CD14-positive monocyte (primary cell): Measurements from ENCODE around the gene LRRTM1. TPM values are rescaled to one million over a fixed set of nuclear protein-coding genes. Genes with fewer than 3 reads are reported as not detected.

Experiments used
- DNase-seq, 3 donors: peaks; one replicate each; pipeline ENCODE4 v3.0.0-alpha.2; 2011 to 2022
- H2AFZ ChIP-seq: 2 replicates; pipeline ENCODE4 v1.6.0; 2012; ENCODE audit warnings: mild to moderate bottlenecking, low read depth, low read length, inconsistent platforms; ENCODE audit not compliant: insufficient read depth, poor library complexity, severe bottlenecking
- H3K27ac ChIP-seq, 2 donors: 1 replicate in 1 of 2; 2 replicates in 1 of 2; pipeline ENCODE4 v1.5.1; 2012 to 2013; ENCODE audit warnings: low read length in 2 of 2, control low read depth in 1 of 2, inconsistent platforms in 1 of 2, low read depth in 1 of 2, mild to moderate bottlenecking in 1 of 2
- H3K27me3 ChIP-seq, 2 donors: one replicate each; pipeline versions ENCODE4 v1.6.0 to v1.6.1; 2011 to 2013; ENCODE audit warnings: low read length in 2 of 2; ENCODE audit not compliant: control insufficient read depth in 2 of 2, insufficient read depth in 2 of 2
- H3K36me3 ChIP-seq, 2 donors: replicated peaks in 1 of 2; 1 replicate in 1 of 2; 2 replicates in 1 of 2; pipeline versions ENCODE4 v1.5.1 to v1.6.1; 2012 to 2013; ENCODE audit warnings: low read length in 2 of 2, control low read depth in 1 of 2, inconsistent platforms in 1 of 2, mild to moderate bottlenecking in 1 of 2; ENCODE audit not compliant: insufficient read depth in 2 of 2, control insufficient read depth in 1 of 2
- H3K4me1 ChIP-seq, 2 donors: 1 replicate in 1 of 2; 2 replicates in 1 of 2; pipeline versions ENCODE4 v1.5.1 to v1.6.1; 2012 to 2013; ENCODE audit warnings: low read length in 2 of 2, control low read depth in 1 of 2, inconsistent platforms in 1 of 2, mild to moderate bottlenecking in 1 of 2, moderate library complexity in 1 of 2; ENCODE audit not compliant: insufficient read depth in 2 of 2, control insufficient read depth in 1 of 2
- H3K4me2 ChIP-seq: replicated peaks from 2 replicates; pipeline ENCODE3; 2012; ENCODE audit warnings: low read length, moderate library complexity, mild to moderate bottlenecking; ENCODE audit not compliant: poor library complexity, severe bottlenecking; ENCODE audit errors: extremely low read depth
- H3K4me3 ChIP-seq, 3 experiments: fragments of 200-600 bp in 1 of 3; sonication (generic) in 1 of 3; replicated peaks in 1 of 3; 1 replicate in 2 of 3; 2 replicates in 1 of 3; pipeline ENCODE4 v1.5.1; 2011 to 2013; ENCODE audit warnings: low read length in 3 of 3, mild to moderate bottlenecking in 3 of 3, control low read depth in 2 of 3, low read depth in 2 of 3, inconsistent platforms in 1 of 3, moderate library complexity in 1 of 3
- H3K79me2 ChIP-seq: 2 replicates; pipeline ENCODE4 v1.6.0; 2012; ENCODE audit warnings: mild to moderate bottlenecking, control low read depth, inconsistent platforms, low read length, moderate library complexity; ENCODE audit not compliant: insufficient read depth
- H3K9ac ChIP-seq: 2 replicates; pipeline ENCODE4 v1.6.0; 2017; ENCODE audit warnings: low read length, mild to moderate bottlenecking; ENCODE audit not compliant: insufficient read depth, poor library complexity, severe bottlenecking
- H3K9me3 ChIP-seq, 2 donors: replicated peaks in 1 of 2; 1 replicate in 1 of 2; 2 replicates in 1 of 2; pipeline versions ENCODE4 v1.5.1 to v1.6.1; 2012 to 2013; ENCODE audit warnings: low read length in 2 of 2, control low read depth in 1 of 2; ENCODE audit not compliant: control insufficient read depth in 1 of 2, insufficient read depth in 1 of 2
- H4K20me1 ChIP-seq: 2 replicates; pipeline ENCODE4 v1.6.0; 2012; ENCODE audit warnings: mild to moderate bottlenecking, low read length, control low read depth, moderate library complexity; ENCODE audit not compliant: insufficient read depth
- H3K27ac Mint-ChIP-seq, 7 donors: one replicate each; pipeline ENCODE4 v1.8.0; 2020; ENCODE audit warnings: mild to moderate bottlenecking in 7 of 7, mixed read lengths in 7 of 7, moderate library complexity in 6 of 7, inconsistent platforms in 2 of 7
- H3K27me3 Mint-ChIP-seq, 3 donors: one replicate each; pipeline ENCODE4 v1.8.0; 2021 to 2022; ENCODE audit warnings: low read depth in 3 of 3, mild to moderate bottlenecking in 3 of 3, mixed read lengths in 3 of 3, moderate library complexity in 3 of 3, inconsistent platforms in 1 of 3
- H3K36me3 Mint-ChIP-seq, 2 donors: one replicate each; pipeline ENCODE4 v1.8.0; 2020; ENCODE audit warnings: mixed read lengths in 2 of 2, inconsistent platforms in 1 of 2, mild to moderate bottlenecking in 1 of 2
- H3K4me1 Mint-ChIP-seq: one replicate; pipeline ENCODE4 v1.8.0; 2020; ENCODE audit warnings: mild to moderate bottlenecking, mixed read lengths
- H3K4me3 Mint-ChIP-seq, 2 donors: one replicate each; pipeline ENCODE4 v1.8.0; 2020; ENCODE audit warnings: mild to moderate bottlenecking in 2 of 2, mixed read lengths in 2 of 2, moderate library complexity in 1 of 2
- H3K9me3 Mint-ChIP-seq, 7 donors: one replicate each; pipeline ENCODE4 v1.8.0; 2020 to 2022; ENCODE audit warnings: mixed read lengths in 7 of 7, mild to moderate bottlenecking in 6 of 7, moderate library complexity in 6 of 7, inconsistent platforms in 2 of 7
- CTCF ChIP-seq: fragments of 200-600 bp; IDR thresholded peaks from one replicate; pipeline ENCODE4 v1.8.0; 2022; ENCODE audit warnings: antibody characterized with exemption, mild to moderate bottlenecking
- WGBS: methylation state at CpG from one replicate; pipeline ENCODE4 v1.1.5; 2013; ENCODE audit warnings: missing lambda C conversion rate; ENCODE audit not compliant: insufficient coverage; 5-methylcytosine and 5-hydroxymethylcytosine counted together
- intact Hi-C, 2 donors: fragments of 100-400 bp; cut with micrococcal nuclease; formaldehyde crosslinking; loops; one replicate each; pipeline versions ENCODE4 v1.15.0 to v1.15.1; 2023
- polyA plus RNA-seq, 3 donors: library from polyadenylated mRNA; depleted of rRNA in 1 of 3; unstranded in 2 of 3; stranded (reverse) in 1 of 3; fragments of 300-500 nt in 2 of 3; fragments of >200 nt in 1 of 3; fragmentation: Illumina TruSeq in 2 of 3; gene quantifications; 1 replicate in 2 of 3; 2 replicates in 1 of 3; pipeline ENCODE4 v1.2.3, GENCODE V29; 2012 to 2021

The LRRTM1 gene
- polyA plus RNA-seq, 3 donors = not detected

GRCh38 chr2:80252294-80252986, 52.1 kb downstream of the LRRTM1 start:
- no peak overlapping the region for H3K27ac ChIP-seq
- Mint-ChIP-seq H3K27me3 (peaks cover 0 to 2% (median 2%) of the 10 kb centered on the region in 3 donors), H3K4me3 (no peak overlapping the region), H3K4me1 (no peaks in the 10 kb centered on the region), H3K27ac (no peak overlapping the region), H3K9me3 (peaks cover 0 to 7% (median 3%) of the 10 kb centered on the region in 7 donors), H3K36me3 (no peaks in the 10 kb centered on the region)
- H3K36me3 ChIP-seq = no peaks in the 10 kb centered on the region
- no peak for TF ChIP-seq CTCF
- H3K9ac ChIP-seq = no peak overlapping the region
- no peak overlapping the region for H2AFZ ChIP-seq
- no peaks in the 10 kb centered on the region for H3K4me1 ChIP-seq
- no peaks in the 10 kb centered on the region for H3K9me3 ChIP-seq
- intact Hi-C loops = no loop called here
- no peak overlapping the region for H3K4me3 ChIP-seq
- no peak overlapping the region for H3K4me2 ChIP-seq
- H3K79me2 ChIP-seq = no peaks in the 10 kb centered on the region
- 97% methylated on average over 6 of the region's 7 CpGs for WGBS
- H3K27me3 ChIP-seq = no peaks in the 10 kb centered on the region
- no peak for DNase-seq
- H4K20me1 ChIP-seq = no peaks in the 10 kb centered on the region
